Neural cell (in vitro differentiated cells): ENCODE results near the gene BLOC1S5. TPM values are rescaled to one million over a fixed set of nuclear protein-coding genes. Genes with fewer than 3 reads are reported as not detected.
"Not testable (repeated sequence)": the region's sequence is repeated elsewhere in the genome, so short reads cannot be mapped to it uniquely, and the experiment has no call there.

Source experiments
- H2AFZ ChIP-seq: fragments of 200-600, 300-800 bp; sonication (generic), shearing (Covaris generic); 2 replicates; pipeline ENCODE4 v1.6.0; 2014; ENCODE audit warnings: low read depth, mild to moderate bottlenecking, antibody characterized with exemption, low read length, moderate library complexity
- H3F3A ChIP-seq: fragments of 200-600 bp; shearing (Covaris generic); 2 replicates; pipeline ENCODE4 v1.6.1; 2016; ENCODE audit warnings: mild to moderate bottlenecking, moderate library complexity, mixed read lengths, antibody characterized with exemption, low read length; ENCODE audit not compliant: insufficient read depth, poor library complexity, severe bottlenecking
- H3K27ac ChIP-seq: fragments of 200-600, 300-800 bp; sonication (generic), shearing (Covaris generic); 2 replicates; pipeline ENCODE4 v1.5.1; 2014; ENCODE audit warnings: mild to moderate bottlenecking, low read length, moderate library complexity
- H3K27me3 ChIP-seq: fragments of 300-800, 200-600 bp; sonication (generic), shearing (Covaris generic); 2 replicates; pipeline ENCODE4 v1.6.0; 2014; ENCODE audit warnings: mild to moderate bottlenecking, low read depth, low read length, moderate library complexity; ENCODE audit not compliant: insufficient read depth
- H3K36me3 ChIP-seq: fragments of 300-800, 200-600 bp; sonication (generic), shearing (Covaris generic); 2 replicates; pipeline ENCODE4 v1.5.1; 2014; ENCODE audit warnings: mild to moderate bottlenecking, antibody characterized with exemption, low read length, moderate library complexity; ENCODE audit not compliant: insufficient read depth
- H3K4me2 ChIP-seq: fragments of 300-800, 200-600 bp; sonication (generic), shearing (Covaris generic); 2 replicates; pipeline ENCODE4 v1.6.0; 2014; ENCODE audit warnings: mild to moderate bottlenecking, low read length
- H3K4me3 ChIP-seq: fragments of 300-800, 200-600 bp; sonication (generic), shearing (Covaris generic); 2 replicates; pipeline ENCODE4 v1.5.1; 2014; ENCODE audit warnings: mild to moderate bottlenecking, low read length, moderate library complexity
- H3K79me2 ChIP-seq: fragments of 200-600 bp; shearing (Covaris generic); replicated peaks from 2 replicates; pipeline ENCODE4 v1.6.0; 2014; ENCODE audit warnings: mild to moderate bottlenecking, low read length, moderate library complexity; ENCODE audit not compliant: insufficient read depth
- H3K9ac ChIP-seq: fragments of 300-800, 200-600 bp; sonication (generic), shearing (Covaris generic); 2 replicates; pipeline ENCODE4 v1.6.1; 2016; ENCODE audit warnings: mild to moderate bottlenecking, low read length, mixed read lengths
- H3K9me2 ChIP-seq: fragments of 200-600 bp; shearing (Covaris generic); 2 replicates; pipeline ENCODE4 v1.6.1; 2016; ENCODE audit warnings: mild to moderate bottlenecking, low read length, mixed read lengths; ENCODE audit not compliant: insufficient read depth
- H3K9me3 ChIP-seq: fragments of 200-600, 300-800 bp; sonication (generic), shearing (Covaris generic); 2 replicates; pipeline ENCODE4 v1.6.1; 2016; ENCODE audit warnings: mild to moderate bottlenecking, mixed run types, low read length, moderate library complexity, mixed read lengths
- H4K20me1 ChIP-seq: fragments of 200-600 bp; shearing (Covaris generic); 2 replicates; pipeline ENCODE4 v1.6.1; 2016; ENCODE audit warnings: mild to moderate bottlenecking, mixed run types; ENCODE audit not compliant: insufficient read depth
- CTCF ChIP-seq: fragments of 450-650 bp; IDR thresholded peaks from 2 replicates; pipeline ENCODE4 v1.5.1; 2014; ENCODE audit warnings: antibody characterized with exemption, mild to moderate bottlenecking, moderate library complexity; ENCODE audit not compliant: poor library complexity, severe bottlenecking
- EP300 ChIP-seq: fragments of 450-650 bp; conservative IDR thresholded peaks from 2 replicates; pipeline ENCODE4 v1.6.1; 2014; ENCODE audit warnings: antibody characterized with exemption, mild to moderate bottlenecking, moderate library complexity; ENCODE audit not compliant: poor library complexity, severe bottlenecking
- EZH2 ChIP-seq: fragments of 200-600, 300-800 bp; shearing (Covaris generic), sonication (generic); IDR thresholded peaks from 2 replicates; pipeline ENCODE4 v1.6.1; 2014; ENCODE audit warnings: antibody characterized with exemption, low read length, borderline replicate concordance, mild to moderate bottlenecking; ENCODE audit not compliant: insufficient read depth, poor library complexity, severe bottlenecking
- MXI1 ChIP-seq: fragments of 450-650 bp; conservative IDR thresholded peaks from 2 replicates; pipeline ENCODE4 v1.6.1; 2014; ENCODE audit warnings: antibody characterized with exemption, mild to moderate bottlenecking; ENCODE audit not compliant: poor library complexity, severe bottlenecking
- POLR2AphosphoS5 ChIP-seq: IDR thresholded peaks from 2 replicates; pipeline ENCODE4 v1.6.1; 2012
- RAD21 ChIP-seq: fragments of 450-650 bp; conservative IDR thresholded peaks from 2 replicates; pipeline ENCODE4 v1.6.1; 2014; ENCODE audit warnings: antibody characterized with exemption, mild to moderate bottlenecking, moderate library complexity
- REST ChIP-seq: IDR thresholded peaks from 2 replicates; pipeline ENCODE4 v1.6.1; 2012; ENCODE audit warnings: borderline replicate concordance
- SMC3 ChIP-seq: fragments of 450-650 bp; conservative IDR thresholded peaks from 2 replicates; pipeline ENCODE4 v1.6.1; 2014; ENCODE audit warnings: antibody characterized with exemption, mild to moderate bottlenecking, moderate library complexity; ENCODE audit not compliant: poor library complexity
- TAF1 ChIP-seq: IDR thresholded peaks from 2 replicates; pipeline ENCODE4 v1.6.1; 2012; ENCODE audit warnings: low read depth
- polyA plus RNA-seq: library from polyadenylated mRNA; depleted of rRNA; stranded (reverse); fragments of >200 nt; gene quantifications from 2 replicates; pipeline ENCODE4 v1.2.3, GENCODE V29; 2014

The BLOC1S5 gene
- polyA plus RNA-seq, 1 donor from 2014 or later = 12.2 TPM

GRCh38 chr6:8054276-8054675, 9.9 kb downstream of the BLOC1S5 start:
- Histone ChIP-seq H3K27me3 (no peaks in the 10 kb centered on the region), H3K4me2 (no peak overlapping the region), H4K20me1 (no peaks in the 10 kb centered on the region), H3K4me3 (no peak overlapping the region), H2AFZ (no peak overlapping the region), H3K9me3 (no peaks in the 10 kb centered on the region), H3K79me2 (no peaks in the 10 kb centered on the region), H3K9me2 (no peaks in the 10 kb centered on the region), H3F3A (no peaks in the 10 kb centered on the region), H3K36me3 (no peaks in the 10 kb centered on the region), H3K9ac (no peak overlapping the region), H3K27ac (no peak overlapping the region)
- no peak for TF ChIP-seq REST
- TF ChIP-seq POLR2AphosphoS5 = no peak
- TF ChIP-seq EP300 = no peak
- TF ChIP-seq MXI1 = no peak
- TF ChIP-seq TAF1 = no peak
- no peak for TF ChIP-seq CTCF
- no peak for TF ChIP-seq RAD21
- no peak for TF ChIP-seq EZH2
- TF ChIP-seq SMC3 = no peak

GRCh38 chr6:8047541-8048292, 16.5 kb downstream of the BLOC1S5 start:
- H3K79me2 ChIP-seq = no peaks in the 10 kb centered on the region
- no peaks in the 10 kb centered on the region for H3K27me3 ChIP-seq
- H3F3A ChIP-seq = no peaks in the 10 kb centered on the region
- no peak overlapping the region for H3K4me2 ChIP-seq
- no peaks in the 10 kb centered on the region for H4K20me1 ChIP-seq
- no peak overlapping the region for H3K9ac ChIP-seq
- H3K36me3 ChIP-seq = no peaks in the 10 kb centered on the region
- H3K9me3 ChIP-seq = no peaks in the 10 kb centered on the region
- H3K9me2 ChIP-seq = no peaks in the 10 kb centered on the region
- H2AFZ ChIP-seq = no peak overlapping the region
- H3K27ac ChIP-seq = no peak overlapping the region
- no peak overlapping the region for H3K4me3 ChIP-seq
- no peak for TF ChIP-seq MXI1

GRCh38 chr6:8045769-8046168, 18.4 kb downstream of the BLOC1S5 start:
- not testable (repeated sequence) for H3K4me2 ChIP-seq, H3K9me3 ChIP-seq, H3K27ac ChIP-seq, H3K9me2 ChIP-seq, H4K20me1 ChIP-seq, H2AFZ ChIP-seq, H3K9ac ChIP-seq, H3K36me3 ChIP-seq, H3F3A ChIP-seq, H3K4me3 ChIP-seq, H3K79me2 ChIP-seq, H3K27me3 ChIP-seq
